Measurements from ENCODE around the gene S100A6. TPM values are rescaled to one million over a fixed set of nuclear protein-coding genes. Genes with fewer than 3 reads are reported as not detected.

Gene S100A6
- total RNA-seq, 1 experiment from 2014 or later = 19.2 TPM

GRCh38 chr1:153533689-153534201, 2.0 kb downstream of the S100A6 start (continued):
- TF ChIP-seq ZMAT4 (CRISPR knock-in tag; IDR thresholded peaks at IDR 0.05) (no peak), CREM (CRISPR knock-in tag; IDR thresholded peaks at IDR 0.05) (no peak), CDX4 (CRISPR knock-in tag; IDR thresholded peaks at IDR 0.05; ENCODE audit: borderline replicate concordance) (no peak), MYBL2 (CRISPR knock-in tag; IDR thresholded peaks at IDR 0.05) (no peak), ZNF317 (CRISPR knock-in tag; IDR thresholded peaks at IDR 0.05; ENCODE audit: borderline replicate concordance, low read depth) (no peak), USF1 (CRISPR knock-in tag; IDR thresholded peaks at IDR 0.05) (no peak), SOX15 (CRISPR knock-in tag; IDR thresholded peaks at IDR 0.05) (no peak), IRF1 (CRISPR knock-in tag; IDR thresholded peaks at IDR 0.05) (no peak), ZBTB43 (CRISPR knock-in tag; IDR thresholded peaks at IDR 0.05) (no peak)

- H3K9me3 Mint-ChIP-seq = no peaks in the 10 kb centered on the region
- ChIA-PET POLR2A (interaction anchor here (0.8 to 3.0 kb wide), 5 partner anchors 19 to 94 kb away, joined by 4 to 13 read pairs (median 7); partner anchors contain the start of genes S100A1 and S100A13), CTCF (interaction anchor here (0.6 to 10.8 kb wide), 41 partner anchors 9 to 390 kb away, joined by 3 to 188 read pairs (median 4); partner anchors contain the start of genes CHTOP, GATAD2B, S100A1 and S100A13)
- H3K36me3 Mint-ChIP-seq = no peaks in the 10 kb centered on the region
- peak overlapping the region; percentile 63 for H3K4me3 Mint-ChIP-seq
- ATAC-seq (peak; percentile 85), DNase-seq (ENCODE audit: low spot score) (peak; percentile 94)
- H3K27ac Mint-ChIP-seq = peak overlapping the region; percentile 85
- peaks cover 37% of the 10 kb centered on the region for H3K27me3 Mint-ChIP-seq (ENCODE audit: low read depth)
- H3K4me1 Mint-ChIP-seq = peaks cover 44% of the 10 kb centered on the region
- no peak for TF ChIP-seq IRF2 (CRISPR knock-in tag; IDR thresholded peaks at IDR 0.05; ENCODE audit: borderline replicate concordance, low read depth)
- no peak for TF ChIP-seq ATF1 (CRISPR knock-in tag; IDR thresholded peaks at IDR 0.05)
- TF ChIP-seq IRF1 (CRISPR knock-in tag; IDR thresholded peaks at IDR 0.05) = no peak
- no peak for TF ChIP-seq TCF7 (CRISPR knock-in tag; IDR thresholded peaks at IDR 0.05; ENCODE audit: low read depth)
- no peak for TF ChIP-seq HMGA2 (CRISPR knock-in tag; IDR thresholded peaks at IDR 0.05)
- no peak for TF ChIP-seq ZSCAN18 (CRISPR knock-in tag; IDR thresholded peaks at IDR 0.05)
- TF ChIP-seq FOXP1 (CRISPR knock-in tag; IDR thresholded peaks at IDR 0.05; ENCODE audit: borderline replicate concordance) = 0 out of 2 replicates have a peak, but pooled peaks have one; percentile 43
- TF ChIP-seq NFATC4 (CRISPR knock-in tag; IDR thresholded peaks at IDR 0.05) = no peak
- TF ChIP-seq E2F5 (CRISPR knock-in tag; IDR thresholded peaks at IDR 0.05) = peak; percentile 70
- TF ChIP-seq ZNF317 (CRISPR knock-in tag; IDR thresholded peaks at IDR 0.05; ENCODE audit: borderline replicate concordance, low read depth) = no peak
- TF ChIP-seq NFYB (CRISPR knock-in tag; conservative IDR thresholded peaks at IDR 0.05; ENCODE audit: low read depth) = no peak
- no peak for TF ChIP-seq ATF3 (CRISPR knock-in tag; conservative IDR thresholded peaks at IDR 0.05)
- no peak for TF ChIP-seq ZNF232 (CRISPR knock-in tag; IDR thresholded peaks at IDR 0.05)
- no peak for TF ChIP-seq ZNF512 (CRISPR knock-in tag; IDR thresholded peaks at IDR 0.05; ENCODE audit: borderline replicate concordance)
- no peak for TF ChIP-seq TP53 (CRISPR knock-in tag; IDR thresholded peaks at IDR 0.05)
- no peak for TF ChIP-seq CDX4 (CRISPR knock-in tag; IDR thresholded peaks at IDR 0.05; ENCODE audit: borderline replicate concordance)
- peak; percentile 39 for TF ChIP-seq MAX (CRISPR knock-in tag; IDR thresholded peaks at IDR 0.05)
Measured at GRCh38 chr1:153532769-153533599, 2.8 kb downstream of the S100A6 start.
